Hematopoietic multipotent progenitor cell treated with erythropoietin and hydrocortisone succinate and interleukin-3 and kit ligand, for 4 days (in vitro differentiated cells): ENCODE measurements around the gene KIAA1217.
A peak's percentile ranks its signal among the peaks of the same experiment; 100 is the strongest.
"Not testable (repeated sequence)": the region's sequence is repeated elsewhere in the genome, so short reads cannot be mapped to it uniquely, and the experiment has no call there.

Source experiments
- DNase-seq: peaks from one replicate; pipeline ENCODE4 v3.0.0-alpha.2; 2015

KIAA1217 gene

GRCh38 chr10:24418532-24418931 lies 209.6 kb downstream of the KIAA1217 start:
- DNase-seq = peak; percentile 8

- DNase-seq = no peak
Measured at GRCh38 chr10:24419066-24419465, 210.1 kb downstream of the KIAA1217 start.

GRCh38 chr10:24425151-24425550 lies 216.2 kb downstream of the KIAA1217 start:
- DNase-seq = no peak

DNA sequence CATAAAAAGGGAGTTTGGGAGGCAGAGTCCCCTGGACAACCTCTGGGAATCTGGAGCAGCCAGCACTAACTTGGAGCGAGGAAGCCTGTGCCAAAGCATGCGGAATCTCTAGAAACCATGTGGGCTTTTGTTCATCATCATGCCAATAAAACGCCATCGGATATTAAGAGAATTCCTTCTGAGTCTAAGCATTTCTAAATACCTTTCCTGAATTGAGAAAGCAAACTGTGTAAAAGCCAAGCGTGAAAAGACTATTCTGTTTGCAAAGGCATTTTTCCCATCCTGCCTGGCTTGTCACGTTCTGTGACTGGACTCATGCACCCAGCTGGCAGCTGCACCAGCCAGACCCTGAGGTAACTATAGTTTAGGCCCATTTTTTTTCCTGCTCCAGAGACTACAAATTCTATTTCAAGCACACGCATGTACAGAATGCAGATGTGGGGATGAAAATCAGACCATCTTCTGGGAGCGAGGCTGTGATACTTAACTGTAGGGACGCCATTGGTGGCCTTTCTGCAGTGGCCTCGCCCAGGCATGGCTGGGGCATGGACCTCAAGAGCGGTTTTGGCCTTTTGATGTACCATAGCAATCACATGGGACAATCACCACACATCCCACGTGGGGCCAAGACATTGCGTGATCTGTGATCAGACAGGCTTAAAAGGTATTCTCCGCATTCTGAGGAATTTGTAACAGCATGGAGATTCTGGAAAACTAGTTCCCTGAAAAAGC lies 218.9 kb downstream of the KIAA1217 start:
- no peak for DNase-seq

DNA sequence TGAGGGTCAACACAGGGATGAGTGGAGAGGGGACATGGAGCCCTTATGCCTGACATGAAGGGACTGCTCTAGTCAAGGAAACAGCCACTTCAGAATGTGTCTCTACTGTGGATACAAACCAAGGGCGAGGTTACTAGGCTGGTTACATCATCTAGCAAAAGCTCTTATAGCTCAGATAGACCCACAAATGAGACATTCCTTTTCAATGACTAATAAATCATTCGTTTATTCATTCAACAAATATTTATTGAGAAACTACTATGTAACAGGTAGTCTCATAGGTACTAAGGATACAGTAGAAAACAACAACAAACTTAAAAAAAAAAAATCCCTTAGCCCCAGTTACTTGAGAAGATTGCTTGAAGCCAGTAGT lies 219.5 kb downstream of the KIAA1217 start:
- DNase-seq = no peak

GRCh38 chr10:24430591-24430990 lies 221.7 kb downstream of the KIAA1217 start:
- DNase-seq = no peak

DNA sequence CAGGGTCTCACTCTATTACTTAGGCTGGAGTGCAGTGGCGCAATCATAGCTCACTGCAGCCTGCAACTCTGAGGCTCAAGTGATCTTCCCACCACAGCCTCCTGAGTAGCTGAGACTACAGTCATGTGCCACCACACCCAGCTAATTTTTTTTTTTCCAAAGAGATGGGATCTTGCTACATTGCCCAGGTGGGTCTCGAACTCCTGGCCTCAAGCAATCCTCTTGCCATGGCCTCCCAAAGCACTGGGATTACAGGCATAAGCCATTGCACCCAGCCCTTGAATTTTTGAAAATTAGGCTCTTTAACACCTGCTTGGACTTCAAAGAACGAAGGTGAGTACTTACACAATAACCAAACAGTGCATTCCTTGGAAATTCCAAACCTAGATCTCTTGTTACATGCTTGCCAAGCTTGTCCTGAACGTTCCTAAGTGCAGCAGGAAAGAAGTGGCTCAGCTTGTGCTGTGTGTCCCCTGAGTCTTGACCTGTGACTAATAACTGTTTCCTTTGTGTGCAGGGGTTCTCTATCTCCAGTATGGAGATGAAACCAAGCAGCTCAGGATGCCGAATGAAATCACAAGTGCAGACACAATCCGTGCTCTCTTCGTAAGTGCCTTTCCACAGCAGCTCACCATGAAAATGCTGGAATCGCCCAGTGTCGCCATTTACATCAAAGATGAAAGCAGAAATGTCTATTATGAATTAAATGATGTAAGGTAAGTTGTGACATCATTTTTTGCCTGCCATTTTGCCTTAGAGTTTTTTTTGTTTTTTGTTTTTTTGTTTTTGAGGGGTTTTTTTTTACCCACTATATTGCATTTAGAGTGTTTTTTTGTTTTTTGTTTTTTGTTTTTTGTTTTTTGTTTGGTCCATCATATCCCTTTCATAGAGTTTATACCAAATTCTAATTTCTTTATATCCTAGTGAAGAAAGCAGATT lies 223.8 kb downstream of the KIAA1217 start:
- no peak for DNase-seq

GRCh38 chr10:24433705-24434104 lies 224.8 kb downstream of the KIAA1217 start:
- DNase-seq = no peak

DNA sequence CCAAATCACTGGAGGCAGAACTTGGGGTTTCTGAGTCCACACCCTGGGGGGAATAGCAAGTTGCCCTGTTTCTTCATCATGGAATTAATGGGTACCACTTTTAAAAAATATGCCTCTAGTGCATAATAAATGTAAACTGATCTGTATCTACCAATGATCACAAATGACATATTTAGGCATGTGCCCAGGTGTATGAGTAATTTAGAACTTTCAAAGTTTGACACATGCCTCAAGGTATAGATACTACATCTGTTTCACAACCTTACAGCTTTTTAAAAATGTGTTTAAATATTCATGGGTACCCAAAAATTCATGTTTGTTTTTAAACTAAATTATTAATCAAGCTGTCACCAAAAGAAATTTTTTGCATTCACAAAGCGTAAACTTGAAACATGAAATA lies 226.0 kb downstream of the KIAA1217 start:
- no peak for DNase-seq

DNA sequence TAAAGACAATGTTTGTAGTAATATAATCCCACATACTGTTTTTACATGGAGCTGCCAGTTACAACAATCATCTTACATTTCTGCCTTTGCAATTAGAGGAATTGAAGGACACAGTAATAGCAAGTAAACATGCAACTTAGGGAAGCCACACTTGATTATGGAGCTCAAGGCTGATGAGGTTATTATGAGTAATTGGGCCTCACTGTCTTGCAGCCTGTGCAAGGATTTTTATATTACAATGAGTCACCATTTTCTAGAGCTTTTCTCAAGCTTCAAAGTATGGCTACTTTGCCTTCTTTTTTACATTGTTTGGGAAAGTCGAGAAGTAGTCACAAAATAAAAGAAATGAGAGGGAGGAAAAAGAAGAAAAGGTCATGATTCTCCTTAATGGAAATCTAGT lies 226.4 kb downstream of the KIAA1217 start:
- DNase-seq = no peak

DNA sequence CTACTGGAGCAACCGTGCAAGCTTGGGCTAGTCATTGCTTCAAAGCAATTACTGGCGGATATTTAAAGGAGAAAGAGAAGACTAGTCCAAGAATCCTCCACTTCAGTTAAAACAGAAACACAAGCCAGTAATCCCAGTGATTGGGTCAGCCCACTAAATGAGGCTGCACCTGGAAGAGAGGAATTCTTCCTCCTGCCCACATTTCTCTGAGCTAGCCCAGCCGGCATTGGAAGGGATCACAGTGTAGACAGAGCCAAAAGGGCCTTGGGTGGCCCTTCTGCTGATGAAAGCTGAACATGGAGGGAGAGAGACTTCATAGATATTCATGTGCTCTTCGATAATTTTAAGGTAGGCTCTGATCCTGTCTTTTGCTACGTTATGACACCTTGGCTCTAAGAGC lies 228.4 kb downstream of the KIAA1217 start:
- no peak for DNase-seq

- DNase-seq = no peak
Measured at GRCh38 chr10:24438800-24439199, 229.9 kb downstream of the KIAA1217 start.

DNA sequence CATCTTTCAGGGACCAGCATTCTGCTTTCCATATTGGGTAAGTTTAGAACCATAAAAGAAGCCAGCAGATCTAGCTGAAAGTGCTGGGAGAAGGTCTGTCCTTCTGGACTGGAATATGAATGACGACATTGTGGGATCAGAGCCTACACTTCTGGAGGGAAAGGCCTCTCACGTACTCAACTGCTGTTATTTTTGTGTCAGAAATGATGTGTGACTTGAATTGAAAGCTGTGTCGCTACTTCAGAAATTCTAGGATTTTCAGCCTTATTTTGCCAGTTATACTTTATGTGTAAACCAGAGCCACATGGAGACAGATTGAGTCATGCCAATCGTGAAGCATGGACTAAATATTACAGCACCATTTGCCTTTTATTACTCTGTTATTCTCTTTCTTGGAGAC lies 231.0 kb downstream of the KIAA1217 start:
- DNase-seq = no peak

- DNase-seq = no peak
Measured at GRCh38 chr10:24440817-24441797, 232.2 kb downstream of the KIAA1217 start.

DNA sequence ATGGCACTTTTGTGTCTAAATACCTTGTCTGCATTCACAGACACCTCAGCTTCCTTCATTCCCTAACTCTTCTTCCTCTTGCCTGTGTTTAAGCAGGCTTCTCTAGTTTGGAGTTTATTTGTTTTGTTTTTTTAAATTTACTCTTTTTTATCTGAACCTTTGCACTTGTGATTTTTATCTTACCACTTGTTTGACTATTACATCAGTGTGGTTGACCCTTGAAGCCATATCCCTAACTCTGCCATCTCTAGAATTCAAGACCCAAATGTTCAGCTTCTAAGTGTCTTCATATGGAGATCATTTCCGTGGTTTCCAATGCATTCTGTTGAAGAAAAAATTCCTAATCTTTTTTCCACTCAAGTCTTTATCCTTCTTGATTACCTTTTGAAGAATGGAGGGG lies 233.3 kb downstream of the KIAA1217 start:
- DNase-seq = no peak

GRCh38 chr10:24442641-24443174 lies 233.8 kb downstream of the KIAA1217 start:
- DNase-seq = not testable (repeated sequence)

DNA sequence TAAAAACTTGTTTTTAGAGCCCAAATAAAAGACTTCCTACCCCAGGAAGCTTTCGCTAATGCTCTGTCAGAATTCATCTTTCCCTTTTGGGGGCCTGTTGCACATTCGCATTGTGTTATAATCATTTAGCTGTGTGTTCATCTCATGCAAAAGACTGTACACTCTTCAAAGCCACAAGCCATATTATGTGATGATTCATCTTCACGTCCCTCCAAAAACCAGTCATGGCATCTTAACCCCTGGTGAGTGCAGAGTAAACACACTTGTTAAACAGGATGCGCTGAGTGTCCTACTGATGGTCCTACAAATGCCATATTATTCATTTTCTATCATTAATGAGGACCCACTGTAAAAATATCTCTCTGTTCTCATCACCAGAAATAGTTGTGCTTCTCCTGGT lies 235.4 kb downstream of the KIAA1217 start:
- no peak for DNase-seq

DNA sequence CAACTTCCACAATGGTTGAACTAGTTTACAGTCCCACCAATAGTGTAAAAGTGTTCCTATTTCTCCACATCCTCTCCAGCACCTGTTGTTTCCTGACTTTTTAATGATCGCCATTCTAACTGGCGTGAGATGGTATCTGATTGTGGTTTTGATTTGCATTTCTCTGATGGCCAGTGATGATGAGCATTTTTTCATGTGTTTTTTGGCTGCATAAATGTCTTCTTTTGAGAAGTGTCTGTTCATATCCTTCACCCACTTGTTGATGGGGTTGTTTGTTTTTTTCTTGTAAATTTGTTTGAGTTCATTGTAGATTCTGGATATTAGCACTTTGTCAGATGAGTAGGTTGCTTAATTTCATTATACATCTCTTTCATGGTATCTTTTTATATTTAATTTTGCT lies 237.0 kb downstream of the KIAA1217 start:
- not testable (repeated sequence) for DNase-seq

DNA sequence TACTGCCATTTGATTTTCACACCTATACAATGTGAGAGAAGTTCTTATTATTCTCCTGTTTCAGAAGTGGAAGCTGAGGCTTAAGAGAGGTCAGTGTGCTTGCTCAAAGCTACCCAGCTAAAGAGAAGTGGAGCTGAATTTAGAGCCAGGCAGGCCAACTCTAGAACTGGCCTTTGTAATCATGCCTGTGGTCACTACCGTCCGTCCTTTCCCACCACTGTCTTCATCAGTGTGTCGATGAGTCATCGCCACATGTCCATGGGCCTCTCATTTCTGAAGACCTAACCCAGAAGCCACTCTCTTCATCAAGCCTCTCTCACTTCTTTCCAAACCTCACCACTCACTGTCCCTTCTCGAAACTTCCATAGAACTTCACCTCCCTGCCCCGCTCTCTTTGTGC lies 237.8 kb downstream of the KIAA1217 start:
- no peak for DNase-seq

DNA sequence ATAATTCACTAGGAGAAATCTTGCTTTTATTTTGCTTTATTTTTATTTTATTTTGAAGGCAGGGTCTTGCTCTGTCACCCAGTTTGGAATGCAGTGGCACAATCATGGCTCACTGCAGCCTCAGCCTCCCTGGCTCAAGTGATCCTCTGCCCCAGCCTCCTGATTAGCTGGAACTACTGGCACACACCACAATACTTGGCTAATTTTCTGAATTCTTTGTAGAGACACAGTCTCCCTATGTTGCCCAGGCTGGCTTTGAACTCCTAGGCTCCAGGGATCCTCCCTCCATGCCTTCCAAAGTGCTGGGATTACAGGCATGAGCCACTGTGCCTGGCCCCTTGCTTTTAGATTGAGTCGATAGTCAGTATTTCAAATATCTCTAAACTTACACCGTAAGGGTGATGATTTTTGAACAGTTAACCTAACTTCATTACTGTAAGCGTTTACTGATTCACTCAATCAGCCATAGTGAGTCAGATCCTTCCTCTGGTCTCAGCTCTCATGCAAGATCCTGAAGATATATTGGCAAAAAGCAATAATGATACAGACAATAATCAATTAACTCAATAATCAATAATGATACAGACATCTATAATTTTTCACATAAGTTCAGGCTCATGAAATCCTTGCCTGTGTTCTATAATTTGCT lies 239.5 kb downstream of the KIAA1217 start:
- no peak for DNase-seq

DNA sequence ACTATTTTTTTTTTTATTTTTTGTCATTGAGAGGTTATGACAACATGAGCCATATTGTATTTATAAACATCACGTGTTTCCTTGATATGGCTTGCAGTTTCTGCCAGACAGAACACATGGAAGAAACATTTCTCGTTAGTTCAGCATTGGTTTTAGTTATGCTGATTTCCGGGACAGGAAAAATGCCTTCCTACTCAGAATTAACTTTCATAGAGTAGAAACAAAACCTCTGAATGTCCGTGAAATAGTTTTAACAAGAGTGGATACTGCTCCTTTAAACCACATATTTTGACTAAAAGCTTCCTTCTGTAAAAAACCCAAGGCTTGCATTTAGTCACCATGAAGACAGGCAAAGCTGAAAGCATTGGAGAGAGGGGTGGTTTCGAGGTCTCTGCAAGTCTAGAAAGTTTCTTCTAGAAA lies 240.4 kb downstream of the KIAA1217 start:
- no peak for DNase-seq

DNA sequence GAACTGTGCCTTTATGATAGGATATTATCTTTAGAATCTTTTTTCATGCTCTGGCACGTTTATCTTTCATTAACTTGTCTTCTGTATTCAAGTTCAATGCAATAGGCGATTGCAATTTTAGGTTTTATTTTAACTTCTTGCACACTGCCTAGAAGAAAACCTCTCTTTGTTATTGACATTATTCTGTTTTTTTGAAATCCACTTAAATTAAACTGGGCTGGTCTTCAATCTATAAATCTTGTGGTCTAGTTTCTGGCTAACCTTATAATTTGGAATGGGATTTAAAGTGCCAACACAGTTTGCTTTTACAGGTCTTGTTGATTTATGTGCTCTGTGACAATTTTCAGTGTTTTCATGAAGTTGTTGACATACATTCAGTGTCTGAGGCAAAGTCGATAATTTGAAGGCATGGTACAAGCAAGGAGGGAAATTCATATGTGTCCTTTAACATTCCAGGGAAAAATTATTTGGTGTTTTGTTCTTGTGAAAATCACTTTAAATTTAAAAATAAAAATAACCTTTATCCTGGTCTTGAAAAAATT lies 240.9 kb downstream of the KIAA1217 start:
- no peak for DNase-seq
